Common myeloid progenitor, CD34-positive (primary cell): ENCODE data around the gene NXPE3.

Source experiments
- CTCF ChIA-PET: fragments of 350-600 bp; sonication (Branson Sonifier 250); formaldehyde crosslinking; loops from one replicate; lab custom pipeline; 2021; ENCODE audit warnings: antibody characterized with exemption; lab: Charles Lee
- POLR2A ChIA-PET: fragments of 350-600 bp; sonication (Branson Sonifier 250); formaldehyde crosslinking; loops from one replicate; lab custom pipeline; 2021; ENCODE audit warnings: antibody characterized with exemption; lab: Charles Lee
- DNase-seq, 3 donors: peaks; one replicate each; pipeline versions ENCODE4 v3.0.0 to v3.0.0-alpha.2; 2013
- H3K27ac ChIP-seq, 2 experiments: 1 replicate in 1 of 2; 2 replicates in 1 of 2; pipeline ENCODE4 v1.7.0; 2013; ENCODE audit warnings: inconsistent platforms in 2 of 2, low read length in 2 of 2, mild to moderate bottlenecking in 2 of 2, low read depth in 1 of 2, moderate library complexity in 1 of 2; ENCODE audit not compliant: severe bottlenecking in 2 of 2, insufficient read depth in 1 of 2, poor library complexity in 1 of 2
- H3K27me3 ChIP-seq, 5 experiments: replicated peaks in 2 of 5; 1 replicate in 3 of 5; 2 replicates in 2 of 5; pipeline versions ENCODE4 v1.6.1 to v1.7.0; 2013; ENCODE audit warnings: low read length in 4 of 5, mild to moderate bottlenecking in 2 of 5, moderate library complexity in 2 of 5, inconsistent platforms in 1 of 5; ENCODE audit not compliant: insufficient read depth in 5 of 5, control insufficient read depth in 4 of 5
- H3K36me3 ChIP-seq, 4 experiments: 1 replicate in 2 of 4; 2 replicates in 2 of 4; pipeline versions ENCODE4 v1.6.1 to v1.7.0; 2013; ENCODE audit warnings: low read length in 3 of 4, control low read depth in 1 of 4, mild to moderate bottlenecking in 1 of 4; ENCODE audit not compliant: control insufficient read depth in 4 of 4, insufficient read depth in 4 of 4
- H3K4me1 ChIP-seq, 4 experiments: 1 replicate in 3 of 4; 2 replicates in 1 of 4; pipeline versions ENCODE4 v1.6.1 to v1.7.1; 2013; ENCODE audit warnings: low read length in 3 of 4, mild to moderate bottlenecking in 3 of 4, control low read depth in 1 of 4, inconsistent platforms in 1 of 4, moderate library complexity in 1 of 4; ENCODE audit not compliant: control insufficient read depth in 4 of 4, insufficient read depth in 4 of 4; ENCODE audit errors: control extremely low read depth in 1 of 4
- H3K4me3 ChIP-seq, 7 experiments: 1 replicate in 4 of 7; 2 replicates in 3 of 7; pipeline versions ENCODE4 v1.5.1 to v1.7.0; 2013; ENCODE audit warnings: mild to moderate bottlenecking in 7 of 7, low read length in 6 of 7, moderate library complexity in 6 of 7, inconsistent platforms in 2 of 7, low read depth in 2 of 7, control low read depth in 1 of 7; ENCODE audit not compliant: insufficient read depth in 4 of 7, control insufficient read depth in 1 of 7; ENCODE audit errors: extremely low read depth in 1 of 7
- H3K9me3 ChIP-seq, 5 experiments: 1 replicate in 4 of 5; 2 replicates in 1 of 5; pipeline versions ENCODE4 v1.6.1 to v1.7.1; 2013; ENCODE audit warnings: low read length in 4 of 5, mild to moderate bottlenecking in 2 of 5, inconsistent platforms in 1 of 5, low read depth in 1 of 5, moderate library complexity in 1 of 5; ENCODE audit not compliant: control insufficient read depth in 4 of 5, insufficient read depth in 2 of 5; ENCODE audit errors: control extremely low read depth in 1 of 5
- WGBS: methylation state at CpG from one replicate; pipeline ENCODE4 v1.1.5; 2013; ENCODE audit not compliant: insufficient coverage; 5-methylcytosine and 5-hydroxymethylcytosine counted together

The NXPE3 gene

DNA sequence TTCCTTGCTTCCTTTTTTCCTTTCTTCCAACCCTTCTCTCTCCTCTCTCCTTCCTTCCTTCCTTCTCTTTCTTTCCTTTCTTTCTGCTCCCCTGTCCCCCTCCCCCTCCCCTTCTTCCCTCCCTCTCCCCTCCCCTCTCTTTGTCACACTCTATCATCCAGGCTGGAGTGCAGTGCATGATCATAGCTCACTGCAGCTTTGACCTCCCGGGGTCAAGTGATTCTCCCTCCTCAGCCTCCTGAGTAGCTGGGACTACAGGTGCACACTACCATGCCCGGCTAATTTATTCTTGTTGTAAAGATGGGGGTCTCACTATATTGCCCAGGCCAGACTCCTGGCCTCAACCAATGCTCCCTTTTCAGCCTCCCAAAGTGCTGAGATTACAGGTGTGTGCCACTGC lies 89.0 kb downstream of the NXPE3 start:
- no CpG with 5 or more reads among the region's 2 CpGs for WGBS

DNA sequence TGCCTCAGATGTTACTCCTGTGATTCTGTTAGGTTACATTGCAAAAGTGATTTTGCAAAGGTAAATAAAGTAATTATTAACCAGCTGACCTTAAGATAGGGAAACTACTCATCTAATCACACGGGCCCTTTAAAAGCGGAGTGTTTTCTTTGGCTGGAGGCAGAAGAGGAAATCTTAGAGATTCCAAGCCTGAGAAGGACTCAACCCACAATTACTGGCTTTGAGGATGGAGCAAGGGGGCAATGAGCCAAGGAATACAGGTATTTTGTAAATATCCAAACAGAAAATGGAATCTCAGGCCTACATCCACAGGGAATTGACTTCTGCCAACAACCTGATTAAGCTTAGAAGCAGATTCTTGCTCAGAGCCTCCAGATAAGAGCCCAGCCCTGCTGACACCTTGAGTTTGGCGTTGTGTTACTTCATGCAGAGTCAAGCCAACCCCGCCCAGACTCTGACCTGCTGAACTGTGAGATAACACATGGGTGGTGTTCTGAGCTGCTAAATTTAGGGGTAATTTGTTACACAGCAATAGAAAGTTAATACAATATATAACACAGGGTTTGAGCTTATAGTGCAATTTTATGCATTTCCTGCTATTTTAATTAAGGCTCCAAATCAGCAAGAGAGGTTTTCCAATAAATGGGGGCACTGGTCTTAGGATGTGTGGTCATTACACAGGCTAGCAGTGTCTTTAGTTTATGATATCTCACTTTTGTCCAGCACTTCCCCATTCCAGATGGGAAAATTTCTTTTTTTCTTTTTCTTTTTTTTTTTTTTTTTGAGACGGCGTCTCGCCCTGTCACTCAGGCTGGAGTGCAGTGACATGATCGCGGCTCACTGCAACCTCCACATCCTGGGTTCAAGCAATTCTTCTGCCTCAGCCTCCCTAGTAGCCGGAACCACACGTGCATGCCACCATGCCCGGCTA lies 89.8 kb downstream of the NXPE3 start:
- H3K4me3 ChIP-seq, result no peak overlapping the region
- no peaks in the 10 kb centered on the region for H3K4me1 ChIP-seq
- H3K9me3 ChIP-seq, result no peaks in the 10 kb centered on the region
- POLR2A ChIA-PET, result no interaction called here
- H3K27me3 ChIP-seq, result no peaks in the 10 kb centered on the region
- peaks cover 0 to 3% (median 1%) of the 10 kb centered on the region in 4 experiments for H3K36me3 ChIP-seq
- peak in 1 of 3 donors; percentile 28 for DNase-seq
- CTCF ChIA-PET, result interaction anchor here (1.0 to 1.3 kb wide), 2 partner anchors 11 to 356 kb away, joined by 3 to 4 read pairs; no protein-coding TSS in a partner anchor
- WGBS, result 100% methylated on average over 2 of the region's 12 CpGs
- no peak overlapping the region for H3K27ac ChIP-seq

More for the DNA sequence above, 89.0 kb downstream of the NXPE3 start:
- POLR2A ChIA-PET, result no interaction called here
- Histone ChIP-seq H3K4me3 (no peak overlapping the region), H3K27me3 (no peaks in the 10 kb centered on the region), H3K36me3 (peaks cover 0 to 3% (median 3%) of the 10 kb centered on the region in 4 experiments), H3K27ac (no peak overlapping the region), H3K4me1 (no peaks in the 10 kb centered on the region), H3K9me3 (no peaks in the 10 kb centered on the region)
- DNase-seq, result no peak
- CTCF ChIA-PET, result interaction anchor here (0.7 to 1.7 kb wide), 6 partner anchors 8 to 358 kb away, joined by 3 to 5 read pairs (median 3); no protein-coding TSS in a partner anchor

DNA sequence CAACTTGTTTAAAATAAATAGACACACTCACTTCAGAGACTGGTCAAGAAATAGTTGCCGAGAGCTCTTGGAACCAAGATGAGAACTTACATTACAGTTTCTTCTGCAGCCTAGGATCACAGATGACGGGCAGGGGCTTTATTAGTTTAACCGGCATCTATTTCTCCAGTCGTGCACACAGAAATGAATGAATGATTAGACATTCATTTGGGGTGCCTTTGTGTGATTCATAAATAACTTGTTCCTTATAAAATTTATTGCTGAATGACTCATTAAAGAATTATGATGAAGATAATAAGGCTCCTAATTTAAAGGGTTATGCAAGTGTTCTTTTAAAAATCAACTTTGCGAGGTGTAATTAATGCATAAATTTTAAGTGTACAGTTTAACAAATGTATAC lies 91.1 kb downstream of the NXPE3 start:
- 100% methylated on average over 2 of the region's 5 CpGs for WGBS
- H3K9me3 ChIP-seq, result no peaks in the 10 kb centered on the region

DNA sequence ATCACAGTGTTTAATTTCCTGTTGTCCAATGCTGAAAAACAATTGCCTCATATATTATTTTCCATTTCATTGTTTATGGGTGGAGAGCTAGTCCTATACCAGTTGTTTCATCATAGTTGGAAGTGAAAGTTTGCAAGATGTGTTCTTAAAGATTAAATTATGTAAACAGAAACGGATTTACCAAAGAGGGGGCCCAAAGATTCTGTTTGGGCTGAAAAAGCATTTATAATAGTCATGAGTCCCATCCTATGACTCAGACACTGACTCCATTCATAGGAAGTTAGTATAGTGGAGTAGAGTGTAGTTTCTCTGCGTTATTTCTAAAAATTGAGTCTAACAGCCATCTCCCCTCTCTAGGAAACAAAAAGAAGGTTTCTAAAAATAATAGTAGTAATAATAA lies 94.6 kb downstream of the NXPE3 start:
- Histone ChIP-seq H3K4me3 (no peak overlapping the region), H3K4me1 (no peaks in the 10 kb centered on the region), H3K36me3 (no peaks in the 10 kb centered on the region), H3K9me3 (no peaks in the 10 kb centered on the region), H3K27me3 (no peaks in the 10 kb centered on the region), H3K27ac (no peak overlapping the region)
- no CpG with 5 or more reads among the region's 2 CpGs for WGBS
- DNase-seq, result peak in 1 of 3 donors; percentile 41
- CTCF ChIA-PET, result interaction anchor here (0.9 kb wide), 1 partner anchor 10 kb away, joined by 3 read pairs; no protein-coding TSS in a partner anchor
- POLR2A ChIA-PET, result no interaction called here

More for the DNA sequence above, 91.1 kb downstream of the NXPE3 start:
- Histone ChIP-seq H3K4me3 (no peak overlapping the region), H3K4me1 (no peaks in the 10 kb centered on the region), H3K36me3 (no peaks in the 10 kb centered on the region), H3K27ac (no peak overlapping the region), H3K27me3 (no peaks in the 10 kb centered on the region)
- ChIA-PET POLR2A (no interaction called here), CTCF (interaction anchor here (0.9 to 2.5 kb wide), 4 partner anchors 9 to 355 kb away, joined by 3 to 6 read pairs (median 4); no protein-coding TSS in a partner anchor)
- no peak for DNase-seq

DNA sequence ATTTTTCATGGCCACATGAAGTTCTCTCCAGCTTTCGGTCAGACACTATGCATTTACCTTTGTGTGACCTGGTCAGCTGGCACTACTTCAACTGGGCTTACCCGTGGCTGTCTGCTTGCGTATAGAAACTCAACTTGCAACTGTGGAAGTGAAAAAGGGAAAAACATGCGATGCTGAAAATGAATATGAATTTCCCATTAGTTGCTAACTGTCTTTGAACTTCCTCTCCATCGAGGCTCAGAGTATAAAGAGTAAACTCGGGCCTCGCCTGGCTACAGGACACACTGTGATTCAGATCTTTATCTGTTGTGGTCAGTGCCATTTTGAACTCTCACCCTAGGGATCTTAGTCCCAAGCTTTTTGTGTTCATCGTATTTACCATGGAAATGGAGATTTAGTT lies 97.1 kb downstream of the NXPE3 start:
- H3K27ac ChIP-seq, result no peak overlapping the region
- no peaks in the 10 kb centered on the region for H3K9me3 ChIP-seq
- no peaks in the 10 kb centered on the region for H3K36me3 ChIP-seq
- DNase-seq, result no peak
- WGBS, result 58% methylated on average over 6 of the region's 8 CpGs
- ChIA-PET POLR2A (no interaction called here), CTCF (interaction anchor here (0.8 to 1.2 kb wide), 3 partner anchors 9 to 22 kb away, joined by 3 read pairs; no protein-coding TSS in a partner anchor)
- H3K27me3 ChIP-seq, result no peaks in the 10 kb centered on the region
- H3K4me3 ChIP-seq, result no peak overlapping the region
- peaks cover 11 to 18% (median 15%) of the 10 kb centered on the region in 4 experiments for H3K4me1 ChIP-seq
